Measurements from ENCODE around the gene NFKBIA.

- TF ChIP-seq REST (IDR thresholded peaks at IDR 0.05; ENCODE audit: insufficient read depth in 1 of 2, low read depth in 2 of 2, low read length in 1 of 2) (no peak), CTCF (IDR thresholded peaks at IDR 0.05) (no peak), TCF7L2 (IDR thresholded peaks at IDR 0.05; ENCODE audit: low read depth, low read length) (no peak)
These were observed 25.4 kb upstream of the NFKBIA start for GRCh38 chr14:35429951-35430350.

All from Panc1 (cell line).